Measurements from ENCODE around the gene RIMS1. TPM values are rescaled to one million over a fixed set of nuclear protein-coding genes. Genes with fewer than 3 reads are reported as not detected.

Gene RIMS1
- total RNA-seq, 4 donors from 2014 or later, result 0.63 to 2.4 (median 1.6) TPM

GRCh38 chr6:72275888-72276287 lies 389.5 kb downstream of the RIMS1 start:
- DNase-seq (ENCODE audit: low spot score), result no peak
- TF ChIP-seq CTCF (IDR thresholded peaks at IDR 0.05), result no peak
- ATAC-seq (ENCODE audit: low FRiP score), result no peak

GRCh38 chr6:72282201-72282600 lies 395.9 kb downstream of the RIMS1 start:
- DNase-seq (ENCODE audit: low spot score), result no peak
- no peak for TF ChIP-seq CTCF (IDR thresholded peaks at IDR 0.05)
- ATAC-seq (ENCODE audit: low FRiP score), result no peak

GRCh38 chr6:72283571-72283970 lies 397.2 kb downstream of the RIMS1 start:
- DNase-seq (ENCODE audit: low spot score), result no peak
- ATAC-seq (ENCODE audit: low FRiP score), result no peak
- TF ChIP-seq CTCF (IDR thresholded peaks at IDR 0.05), result no peak

GRCh38 chr6:72286911-72287311 lies 400.6 kb downstream of the RIMS1 start:
- DNase-seq (ENCODE audit: low spot score) (no peak), ATAC-seq (ENCODE audit: low FRiP score) (peak; percentile 41)
- no peak for TF ChIP-seq CTCF (IDR thresholded peaks at IDR 0.05)

GRCh38 chr6:72287801-72288200 lies 401.5 kb downstream of the RIMS1 start:
- no peak for ATAC-seq (ENCODE audit: low FRiP score)
- no peak for TF ChIP-seq CTCF (IDR thresholded peaks at IDR 0.05)
- DNase-seq (ENCODE audit: low spot score), result no peak

GRCh38 chr6:72288592-72288991 lies 402.2 kb downstream of the RIMS1 start:
- DNase-seq (ENCODE audit: low spot score) (no peak), ATAC-seq (ENCODE audit: low FRiP score) (no peak)
- TF ChIP-seq CTCF (IDR thresholded peaks at IDR 0.05), result no peak

GRCh38 chr6:72290620-72291019 lies 404.3 kb downstream of the RIMS1 start:
- no peak for TF ChIP-seq CTCF (IDR thresholded peaks at IDR 0.05)
- no peak for ATAC-seq (ENCODE audit: low FRiP score)
- no peak for DNase-seq (ENCODE audit: low spot score)
